ENCODE results near the gene SIGMAR1.

DNA sequence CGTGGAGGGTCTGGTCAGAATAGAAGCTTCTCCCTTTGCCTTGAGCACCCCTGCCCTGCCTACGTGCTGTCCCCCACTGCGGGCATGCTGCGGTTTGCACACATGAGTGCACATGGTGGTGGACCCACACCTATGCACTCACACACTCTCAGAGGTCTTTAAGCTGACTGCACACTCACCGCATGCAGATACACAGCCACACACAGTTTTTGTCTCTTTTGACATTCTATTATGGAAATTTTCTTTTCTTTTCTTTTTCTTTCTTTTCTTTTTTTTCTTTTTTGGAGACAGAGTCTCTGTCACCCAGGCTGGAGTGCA, 8.1 kb downstream of the SIGMAR1 start:
- TF ChIP-seq, protein P1, sequence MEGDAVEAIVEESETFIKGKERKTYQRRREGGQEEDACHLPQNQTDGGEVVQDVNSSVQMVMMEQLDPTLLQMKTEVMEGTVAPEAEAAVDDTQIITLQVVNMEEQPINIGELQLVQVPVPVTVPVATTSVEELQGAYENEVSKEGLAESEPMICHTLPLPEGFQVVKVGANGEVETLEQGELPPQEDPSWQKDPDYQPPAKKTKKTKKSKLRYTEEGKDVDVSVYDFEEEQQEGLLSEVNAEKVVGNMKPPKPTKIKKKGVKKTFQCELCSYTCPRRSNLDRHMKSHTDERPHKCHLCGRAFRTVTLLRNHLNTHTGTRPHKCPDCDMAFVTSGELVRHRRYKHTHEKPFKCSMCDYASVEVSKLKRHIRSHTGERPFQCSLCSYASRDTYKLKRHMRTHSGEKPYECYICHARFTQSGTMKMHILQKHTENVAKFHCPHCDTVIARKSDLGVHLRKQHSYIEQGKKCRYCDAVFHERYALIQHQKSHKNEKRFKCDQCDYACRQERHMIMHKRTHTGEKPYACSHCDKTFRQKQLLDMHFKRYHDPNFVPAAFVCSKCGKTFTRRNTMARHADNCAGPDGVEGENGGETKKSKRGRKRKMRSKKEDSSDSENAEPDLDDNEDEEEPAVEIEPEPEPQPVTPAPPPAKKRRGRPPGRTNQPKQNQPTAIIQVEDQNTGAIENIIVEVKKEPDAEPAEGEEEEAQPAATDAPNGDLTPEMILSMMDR (IDR thresholded peaks at IDR 0.05; ENCODE audit: insufficient read depth, low read length, poor library complexity, severe bottlenecking): no peak
- no peak for TF ChIP-seq EZH2phosphoT487 (conservative IDR thresholded peaks at IDR 0.05; ENCODE audit: low read length)

Data from SU-DHL-6 (cell line).